HEK293T (cell line): Measurements from ENCODE around the gene RCSD1.

ENCODE experiments used
- ARNT ChIP-seq: fragments of 450-650 bp; IDR thresholded peaks from 2 replicates; pipeline ENCODE4 v1.6.1; 2017; ENCODE audit warnings: mild to moderate bottlenecking
- BHLHE40 ChIP-seq: fragments of 450-650 bp; IDR thresholded peaks from 2 replicates; pipeline ENCODE4 v1.6.1; 2016; ENCODE audit warnings: mild to moderate bottlenecking, moderate library complexity, borderline replicate concordance
- CTBP1 ChIP-seq: fragments of 450-650 bp; IDR thresholded peaks from 2 replicates; pipeline ENCODE4 v1.6.1; 2016; ENCODE audit warnings: borderline replicate concordance
- ELF4 ChIP-seq: fragments of 450-650 bp; IDR thresholded peaks from 2 replicates; pipeline ENCODE4 v1.6.1; 2017; ENCODE audit warnings: antibody characterized with exemption
- FOXA1 ChIP-seq: fragments of 450-650 bp; IDR thresholded peaks from 2 replicates; pipeline ENCODE4 v1.6.1; 2016; ENCODE audit warnings: mild to moderate bottlenecking
- HDGF ChIP-seq: fragments of 450-650 bp; IDR thresholded peaks from 2 replicates; pipeline ENCODE4 v1.6.1; 2017; ENCODE audit warnings: antibody characterized with exemption, borderline replicate concordance
- L3MBTL2 ChIP-seq: fragments of 450-650 bp; conservative IDR thresholded peaks from 2 replicates; pipeline ENCODE4 v1.6.1; 2016; ENCODE audit warnings: mild to moderate bottlenecking
- NFRKB ChIP-seq: fragments of 450-650 bp; IDR thresholded peaks from 2 replicates; pipeline ENCODE4 v1.6.1; 2016; ENCODE audit warnings: mild to moderate bottlenecking, moderate library complexity
- SP1 ChIP-seq: fragments of 450-650 bp; IDR thresholded peaks from 2 replicates; pipeline ENCODE4 v1.6.1; 2017
- SUZ12 ChIP-seq: fragments of 450-650 bp; IDR thresholded peaks from 2 replicates; pipeline ENCODE4 v1.6.1; 2016; ENCODE audit warnings: mild to moderate bottlenecking
- TARDBP ChIP-seq: fragments of 450-650 bp; IDR thresholded peaks from 2 replicates; pipeline ENCODE4 v1.6.1; 2016

- TF ChIP-seq SP1 (no peak), TARDBP (no peak), L3MBTL2 (no peak), NFRKB (no peak), FOXA1 (no peak), SUZ12 (no peak), ARNT (no peak), ELF4 (no peak), CTBP1 (no peak), BHLHE40 (no peak), HDGF (no peak)
Measured at GRCh38 chr1:167689567-167689920, 59.5 kb downstream of the RCSD1 start.
